Measurements from ENCODE around the gene CABLES2.

The CABLES2 gene

DNA sequence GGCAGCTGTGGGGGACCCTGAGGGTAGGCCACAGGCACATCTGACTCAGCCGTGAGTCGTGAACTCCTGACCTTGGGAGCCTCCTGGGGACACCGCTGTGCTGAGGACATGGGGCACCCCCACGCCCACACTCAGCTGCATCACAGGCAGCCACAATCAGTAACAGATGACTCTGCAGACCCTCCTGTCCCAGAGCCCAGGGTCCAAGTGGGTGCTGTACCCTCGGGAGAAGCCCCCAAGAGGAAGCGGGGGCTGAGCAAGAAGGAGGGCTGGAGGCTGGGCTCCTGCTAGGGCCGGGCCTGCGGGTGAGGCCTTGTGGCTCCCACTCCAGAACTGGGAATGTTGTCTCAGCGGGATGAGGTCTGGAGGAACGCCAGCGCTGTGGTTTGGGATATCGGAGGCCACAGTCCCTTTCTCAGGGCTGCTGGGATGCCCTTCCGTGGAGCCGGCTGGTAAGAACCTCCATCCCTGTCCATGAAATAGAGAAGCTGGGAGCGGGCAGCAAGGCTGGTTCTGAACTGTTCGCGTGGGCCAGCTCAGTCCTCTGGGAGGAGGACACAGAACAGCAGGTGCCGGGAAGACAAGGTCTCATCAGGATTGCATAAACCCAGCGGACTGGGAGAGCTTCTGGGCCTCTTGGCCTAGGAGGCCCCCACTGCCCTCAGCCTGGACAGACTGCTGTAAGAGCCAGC is 36.8 kb downstream of the CABLES2 start:
- no peak for DNase-seq (ENCODE audit: low spot score)

DNA sequence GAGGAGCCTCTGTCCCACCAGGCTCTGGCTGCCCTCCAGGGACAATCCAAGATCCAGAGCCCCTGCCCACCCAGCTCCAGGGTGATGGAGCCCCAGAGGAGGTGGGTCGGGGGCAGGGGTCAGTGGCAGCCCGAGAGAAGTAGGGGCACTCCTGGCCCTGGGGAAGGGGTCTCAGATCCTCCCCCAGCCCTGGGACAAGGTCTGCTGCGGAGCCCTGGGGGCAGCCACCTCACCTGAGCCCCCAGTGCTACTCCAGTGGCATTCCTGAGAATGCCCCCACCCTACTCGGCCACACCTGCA is 37.3 kb downstream of the CABLES2 start:
- no peak for DNase-seq (ENCODE audit: low spot score)

DNA sequence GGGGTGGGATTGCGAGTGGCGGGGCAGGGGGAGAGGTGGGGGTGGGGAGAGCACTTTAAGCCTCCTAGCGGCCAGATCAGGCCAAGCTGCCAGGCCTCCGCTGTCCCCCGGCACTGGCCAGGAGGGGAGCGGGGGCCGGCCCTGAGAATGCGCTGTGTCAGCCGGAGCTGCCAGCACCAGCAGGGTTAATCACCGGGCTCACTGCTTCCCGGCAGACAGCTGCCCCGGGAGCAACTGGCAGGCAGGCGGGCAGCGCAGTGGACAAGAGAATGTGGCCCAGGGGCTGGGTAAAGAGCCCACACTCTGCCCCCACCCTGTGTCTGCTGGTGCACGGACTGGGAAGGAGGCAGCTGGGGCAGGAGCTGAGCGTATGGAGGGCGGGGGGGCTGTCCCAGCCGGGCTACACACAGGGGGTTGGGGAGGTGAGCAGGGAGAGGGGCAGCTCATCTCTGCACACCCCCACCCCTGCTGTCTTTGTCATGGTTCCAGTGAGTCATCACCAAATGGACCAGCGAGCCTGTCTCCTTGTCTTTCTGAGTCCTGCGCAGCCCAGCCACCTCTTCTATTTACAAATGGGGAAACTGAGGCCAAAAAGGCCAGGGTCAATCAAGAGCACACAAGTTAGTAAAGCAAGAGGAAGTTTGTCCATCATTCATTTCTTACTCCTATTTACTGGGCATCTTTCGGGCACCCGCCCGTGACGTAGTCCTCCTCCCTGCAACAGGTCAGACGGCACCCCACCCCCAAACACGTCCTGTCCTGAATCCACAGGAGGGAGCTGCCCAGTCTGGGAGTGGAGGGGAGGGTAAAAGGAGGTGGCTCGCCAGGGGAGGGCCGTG is 37.9 kb downstream of the CABLES2 start:
- no peak for DNase-seq (ENCODE audit: low spot score)

DNA sequence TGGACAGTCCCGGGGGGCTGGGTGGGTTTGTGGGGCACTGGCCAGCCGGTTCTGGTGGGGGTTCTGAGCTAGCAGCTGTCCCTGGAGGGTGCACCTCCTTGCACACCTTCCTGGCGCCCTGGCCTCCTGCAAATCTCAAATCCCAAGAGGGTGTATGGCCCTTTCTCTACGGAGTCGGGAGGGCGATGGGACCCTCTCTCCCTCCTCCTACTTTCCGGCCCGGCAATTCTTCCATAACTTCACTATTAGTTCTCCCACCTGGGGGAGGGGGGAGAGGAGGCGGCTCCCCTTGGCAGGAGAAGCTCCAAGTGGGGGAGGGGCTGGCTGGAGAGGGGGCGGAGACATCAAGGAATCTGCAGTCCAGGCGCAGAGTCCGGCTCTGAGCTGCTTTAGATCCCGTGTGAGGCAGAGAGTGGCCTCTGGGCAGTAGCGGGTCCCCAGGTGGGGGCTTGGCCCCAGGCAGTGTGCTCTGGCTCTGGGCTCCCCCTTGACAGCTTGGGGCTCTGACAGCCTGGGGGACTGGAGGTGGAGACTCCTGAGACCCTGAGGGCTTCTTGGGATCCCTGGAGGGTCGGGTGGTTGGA is 38.6 kb downstream of the CABLES2 start:
- DNase-seq (ENCODE audit: low spot score): no peak

DNA sequence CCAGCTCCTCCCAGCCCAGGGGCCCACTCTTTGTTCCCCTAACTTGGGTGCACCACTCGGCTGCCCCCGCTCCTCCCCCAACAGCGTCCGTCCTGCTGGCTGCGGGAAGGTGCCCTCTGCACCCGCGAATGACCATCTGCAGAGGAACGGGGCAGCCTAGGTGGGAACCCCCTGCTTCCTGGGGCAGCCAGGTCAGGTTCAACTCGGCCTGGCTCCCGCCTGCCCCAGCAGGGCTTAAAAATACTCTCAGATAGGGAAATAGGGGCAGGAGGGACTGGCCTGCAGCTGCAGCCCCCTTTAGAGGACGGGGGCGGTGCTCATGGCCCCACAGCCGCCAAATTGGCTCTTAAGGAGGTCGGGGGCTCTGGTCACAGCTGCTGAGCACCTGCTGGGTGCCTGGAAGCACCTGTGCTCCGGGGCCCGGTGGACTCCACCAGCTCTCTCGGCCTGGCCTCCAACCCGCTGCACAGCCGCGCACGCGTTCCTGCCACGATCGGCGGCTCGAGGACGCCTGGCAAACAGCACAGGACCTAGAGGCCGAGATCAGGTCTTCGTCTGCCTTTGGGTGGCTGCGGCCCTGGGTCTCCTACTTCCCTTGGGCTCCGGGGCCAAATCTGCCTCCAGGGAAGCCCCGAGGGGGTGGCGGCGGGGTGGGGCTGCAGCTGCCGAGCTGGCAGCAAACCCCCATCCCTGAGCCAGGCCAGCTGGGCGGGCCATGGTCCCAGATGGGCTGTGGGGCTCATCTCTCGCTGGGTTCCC is 39.3 kb downstream of the CABLES2 start:
- DNase-seq (ENCODE audit: low spot score): no peak

DNA sequence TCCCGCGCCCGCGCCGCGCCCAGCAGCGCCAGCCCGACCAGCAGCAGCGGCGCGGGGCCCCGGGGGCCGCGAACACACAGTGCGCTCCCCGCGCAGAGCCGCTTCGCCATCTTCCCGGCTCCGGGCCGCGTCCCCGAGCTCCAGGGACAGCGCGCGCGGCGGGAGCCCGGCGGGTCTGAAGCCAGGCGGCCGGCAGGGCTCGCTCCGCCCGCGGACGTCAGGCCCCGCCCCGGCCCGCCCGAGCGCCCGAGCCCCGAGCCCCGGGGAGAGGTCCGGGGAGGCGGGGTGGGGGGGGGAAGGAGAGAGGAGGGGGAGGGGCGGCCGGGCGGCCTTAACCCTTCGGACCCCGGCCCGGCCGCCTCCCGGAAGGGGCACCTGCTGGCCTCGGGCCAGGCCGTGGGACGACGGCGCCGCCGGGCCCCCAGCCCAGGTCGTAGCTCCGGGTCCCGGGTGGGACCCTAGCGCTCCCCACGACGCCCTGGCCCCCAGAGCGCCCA is 39.9 kb downstream of the CABLES2 start, which contains the start of gene LAMA5:
Gene LAMA5 (minus strand): TSS at position 177 of the 497 bp plus-strand sequence. CDS start 67 bp downstream, at position 110.
- DNase-seq (ENCODE audit: low spot score): no peak

DNA sequence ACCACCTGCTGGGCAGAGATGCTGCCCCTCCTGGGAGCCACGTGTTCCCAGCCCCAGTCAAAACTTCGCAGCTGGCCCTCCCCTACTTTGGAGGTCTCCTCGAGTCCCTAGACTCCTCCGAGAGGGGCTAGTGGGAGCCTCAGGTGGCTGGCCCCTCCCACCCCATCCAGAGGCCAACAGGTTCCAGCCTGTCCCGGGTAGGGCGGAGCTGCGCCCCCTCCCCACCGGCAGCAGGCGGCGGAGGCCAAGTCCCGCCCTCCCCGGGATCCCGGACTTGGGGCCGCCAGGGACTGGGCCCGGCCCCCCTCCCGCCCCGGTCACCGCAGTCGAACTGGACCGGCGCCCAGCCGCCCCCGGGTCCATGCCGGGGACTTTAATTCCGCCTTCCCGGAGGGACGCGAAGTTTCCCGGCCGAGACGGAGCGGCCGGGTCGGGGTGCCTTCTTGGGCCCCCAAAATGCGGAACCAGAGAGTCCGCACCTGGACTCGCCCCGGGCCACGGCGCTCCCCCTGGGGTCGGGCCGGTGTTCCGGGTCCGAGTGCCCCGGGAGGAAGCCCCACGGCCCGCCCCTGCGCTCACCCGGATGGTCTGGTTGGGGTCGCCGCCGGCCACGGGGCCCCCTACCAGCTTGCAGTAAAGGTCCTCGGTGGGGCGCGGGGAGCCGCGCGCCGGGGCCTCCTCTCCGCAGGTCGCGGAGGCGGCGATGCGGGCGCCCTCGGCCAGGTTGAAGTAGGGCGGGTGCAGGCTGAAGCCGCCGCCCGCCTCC is 40.5 kb downstream of the CABLES2 start:
- no peak for DNase-seq (ENCODE audit: low spot score)

DNA sequence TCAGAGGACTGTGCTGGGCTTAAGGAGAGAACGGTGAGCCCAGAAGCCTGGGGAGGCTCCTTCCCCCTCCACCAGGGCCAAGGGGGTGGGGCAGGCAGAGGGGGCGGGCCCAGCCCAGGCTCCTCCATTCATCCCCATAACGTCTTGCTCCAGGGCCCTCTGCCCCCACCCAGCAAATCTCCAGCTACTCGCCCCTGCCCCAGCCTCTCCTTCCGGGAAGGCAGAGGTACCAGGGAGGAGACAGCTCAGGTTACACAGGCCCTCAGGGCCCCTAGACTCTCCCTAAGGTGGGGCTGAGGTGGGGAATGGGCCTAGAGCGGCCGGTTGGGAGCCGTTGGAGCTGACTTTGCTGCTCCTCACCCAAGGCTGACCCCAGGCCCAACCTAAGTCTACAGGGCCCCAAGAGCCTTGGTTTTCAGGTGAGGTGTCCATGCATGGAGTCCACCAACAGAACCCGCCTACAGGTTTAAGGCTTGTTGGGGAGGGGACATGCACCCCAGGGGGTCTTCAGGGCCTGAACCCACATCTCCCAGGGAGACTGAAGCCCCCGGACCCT is 41.2 kb downstream of the CABLES2 start:
- DNase-seq (ENCODE audit: low spot score): no peak

DNA sequence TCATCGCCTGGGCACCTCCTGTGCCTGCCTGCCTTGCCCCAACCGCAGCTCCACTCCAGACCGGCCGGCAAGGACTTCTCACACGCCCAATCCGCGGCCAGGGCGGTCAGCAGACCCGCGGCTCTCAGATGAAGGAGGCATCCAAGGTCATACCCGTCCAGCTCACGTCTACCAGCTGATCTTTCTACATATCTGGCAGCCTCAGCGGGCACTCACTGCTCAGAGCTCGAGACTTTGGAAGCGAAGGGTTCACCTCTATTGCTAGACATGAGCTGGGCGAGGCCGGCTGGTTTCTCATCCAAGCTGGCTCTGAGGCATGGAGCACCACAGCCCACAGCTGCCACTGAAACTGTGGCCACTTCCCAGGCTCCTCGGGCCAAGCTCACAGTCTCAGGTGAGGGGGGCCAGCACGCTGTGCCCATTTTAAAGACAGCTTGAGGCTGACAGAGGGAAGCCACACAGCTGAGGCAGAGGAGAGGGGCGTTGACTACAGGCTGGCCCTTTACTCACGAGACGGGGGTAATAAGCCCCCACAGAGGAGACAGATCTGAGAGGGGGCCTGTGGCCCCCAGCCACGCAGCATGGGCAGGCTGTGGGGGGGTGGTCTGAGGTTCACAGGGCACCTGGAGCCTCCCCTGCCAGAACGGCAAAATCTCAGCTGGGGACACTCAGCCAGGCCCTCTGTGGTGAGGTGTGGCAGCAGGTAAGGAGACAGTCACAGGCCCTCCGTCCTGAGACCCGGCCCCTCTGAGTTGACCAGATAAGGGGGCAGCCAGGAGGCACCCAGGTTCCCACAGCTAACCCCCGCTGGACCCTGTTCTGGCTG is 42.0 kb downstream of the CABLES2 start:
- no peak for DNase-seq (ENCODE audit: low spot score)

DNA sequence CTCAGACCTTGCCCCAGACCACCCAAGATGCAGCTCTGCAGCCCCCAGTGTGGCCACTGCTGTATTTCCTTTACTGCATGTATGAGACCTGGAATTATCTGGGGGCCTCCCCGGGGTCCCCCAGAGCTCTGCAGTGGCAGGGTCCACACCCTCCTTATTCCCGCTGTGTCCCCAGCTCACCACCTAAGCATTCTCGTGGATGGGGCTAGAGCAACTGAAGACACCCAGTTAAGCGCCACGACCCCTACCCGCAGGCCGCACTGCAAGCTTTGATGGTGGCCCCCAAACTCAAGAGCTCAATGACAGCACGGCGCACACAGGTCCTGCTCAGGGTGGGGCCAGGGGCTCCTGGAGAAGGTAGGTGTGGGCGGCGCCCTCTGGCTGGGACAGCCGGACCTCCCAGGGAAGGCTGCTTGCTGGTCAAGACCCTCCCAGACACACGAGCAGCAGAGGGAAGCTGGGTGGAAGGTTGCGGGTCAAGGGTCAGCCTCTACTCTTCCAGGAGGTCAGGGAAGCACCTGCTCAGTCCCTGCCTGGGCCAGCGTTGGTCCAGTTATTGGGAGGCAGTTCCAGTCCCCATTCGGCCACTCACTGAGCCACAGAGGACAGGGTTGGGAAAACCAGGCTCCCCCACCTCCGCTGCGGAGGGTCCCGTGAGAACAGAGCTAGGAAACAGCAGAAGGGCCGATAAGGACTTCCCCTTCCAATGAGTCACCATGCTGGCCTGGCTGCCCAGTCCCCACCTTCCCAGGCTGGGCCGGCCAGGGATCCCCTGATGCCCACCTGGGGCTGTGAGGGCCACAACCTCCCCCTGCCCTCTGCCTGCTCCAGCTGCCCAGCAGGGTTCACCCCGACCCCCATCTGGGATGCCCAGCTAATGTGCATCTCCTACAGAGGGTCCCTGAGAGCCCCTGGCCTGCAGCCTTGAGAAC is 42.9 kb downstream of the CABLES2 start:
- DNase-seq (ENCODE audit: low spot score): no peak

DNA sequence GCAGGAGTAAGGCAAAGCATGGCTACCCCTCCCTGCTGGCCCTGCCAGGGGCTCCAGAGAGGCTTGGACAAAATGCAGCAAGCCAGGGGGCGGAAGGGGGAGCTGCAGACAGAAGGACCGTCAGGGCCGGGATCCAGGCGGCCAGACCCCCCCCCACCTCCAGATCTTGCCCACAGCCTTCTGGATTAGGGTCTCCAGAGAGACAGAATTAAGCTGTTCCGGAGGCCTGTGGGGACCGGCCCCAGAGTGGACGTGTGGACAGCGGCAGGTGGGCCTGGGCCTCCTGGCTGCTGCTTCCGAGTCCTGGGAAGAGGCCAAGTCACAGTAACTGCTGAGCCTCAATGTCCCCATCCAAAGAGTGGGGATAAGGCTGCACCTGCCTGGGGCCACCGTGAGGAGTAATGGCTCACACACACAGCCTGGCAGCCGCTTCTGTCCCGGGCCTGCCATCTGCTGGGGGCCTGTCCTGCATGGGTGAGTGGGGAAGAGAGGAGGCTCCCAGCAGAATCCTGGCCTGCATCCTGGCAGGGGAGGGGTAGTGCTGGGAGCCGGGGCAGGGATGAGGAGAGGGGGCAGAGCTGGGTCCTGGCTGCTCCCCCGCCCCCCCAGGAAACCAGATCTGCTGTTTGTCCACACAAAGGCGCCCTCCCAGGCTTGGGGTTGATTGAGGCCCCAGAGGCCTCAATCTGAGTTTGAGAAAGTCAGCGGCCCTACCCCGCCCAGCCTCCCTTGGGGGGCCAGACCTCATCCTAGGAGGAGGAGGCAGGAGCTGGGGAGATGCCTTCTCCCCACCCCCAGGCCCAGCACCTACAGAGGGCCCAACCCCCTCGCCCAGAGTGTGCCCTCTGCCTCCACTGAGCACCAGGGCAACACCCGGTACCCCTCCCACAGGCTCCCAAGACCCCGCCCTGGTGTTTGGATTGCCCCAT is 43.8 kb downstream of the CABLES2 start:
- no peak for DNase-seq (ENCODE audit: low spot score)

DNA sequence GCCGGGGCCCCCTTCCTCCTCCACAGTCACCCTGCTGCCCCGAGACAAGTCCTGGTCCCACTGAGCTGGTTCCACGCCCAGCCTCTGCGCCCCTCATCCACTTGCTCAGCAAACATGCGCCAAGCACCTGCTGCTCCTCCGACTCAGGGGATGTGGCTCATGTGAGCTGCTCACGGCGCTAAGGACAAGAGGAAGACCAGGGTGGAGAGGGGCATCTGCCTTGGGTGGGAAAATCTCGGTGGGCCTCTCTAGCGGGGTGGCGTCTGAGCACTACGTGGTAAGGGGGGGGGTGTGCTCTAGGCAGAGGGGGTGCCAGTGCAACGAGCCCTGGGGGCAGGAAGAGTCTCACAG is 44.5 kb downstream of the CABLES2 start:
- DNase-seq (ENCODE audit: low spot score): no peak

DNA sequence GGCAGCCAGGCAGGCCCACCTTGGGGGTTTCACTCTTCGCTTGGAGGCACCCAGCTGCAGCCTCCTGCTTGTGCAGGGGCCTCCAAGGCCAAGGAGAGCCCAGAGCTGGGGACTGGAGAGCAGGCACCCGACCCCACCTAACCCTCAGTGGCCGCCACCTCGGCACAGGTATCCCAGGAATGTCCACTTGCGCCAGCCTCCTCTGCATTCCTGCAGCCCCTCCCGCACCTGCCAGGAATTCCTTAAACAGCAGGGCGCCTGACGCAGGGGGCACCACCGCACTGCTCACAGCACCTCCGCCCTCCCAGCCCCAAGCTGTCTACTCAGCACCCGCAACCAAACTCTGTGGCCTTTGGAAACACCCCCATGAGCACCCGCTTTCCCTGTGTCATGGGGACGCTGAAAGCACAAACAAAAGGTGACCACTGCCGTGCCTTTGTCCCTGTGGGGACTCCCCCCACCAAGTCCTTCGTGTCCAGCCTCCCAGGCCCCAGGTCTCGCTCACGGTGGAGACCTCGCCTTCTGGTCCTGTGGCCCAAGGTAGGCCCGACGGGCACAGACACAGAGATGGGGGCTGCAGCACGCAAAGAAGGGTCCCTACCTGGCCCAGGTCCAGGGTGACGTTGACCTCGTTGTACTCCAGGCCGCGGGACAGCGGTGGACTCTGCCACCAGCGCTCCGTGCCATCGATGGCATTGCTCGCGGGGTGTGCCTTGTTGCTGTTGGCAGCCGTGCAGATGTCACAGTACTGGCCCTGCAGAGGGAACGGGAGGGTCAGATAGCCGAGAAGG is 45.1 kb downstream of the CABLES2 start:
- DNase-seq (ENCODE audit: low spot score): no peak

DNA sequence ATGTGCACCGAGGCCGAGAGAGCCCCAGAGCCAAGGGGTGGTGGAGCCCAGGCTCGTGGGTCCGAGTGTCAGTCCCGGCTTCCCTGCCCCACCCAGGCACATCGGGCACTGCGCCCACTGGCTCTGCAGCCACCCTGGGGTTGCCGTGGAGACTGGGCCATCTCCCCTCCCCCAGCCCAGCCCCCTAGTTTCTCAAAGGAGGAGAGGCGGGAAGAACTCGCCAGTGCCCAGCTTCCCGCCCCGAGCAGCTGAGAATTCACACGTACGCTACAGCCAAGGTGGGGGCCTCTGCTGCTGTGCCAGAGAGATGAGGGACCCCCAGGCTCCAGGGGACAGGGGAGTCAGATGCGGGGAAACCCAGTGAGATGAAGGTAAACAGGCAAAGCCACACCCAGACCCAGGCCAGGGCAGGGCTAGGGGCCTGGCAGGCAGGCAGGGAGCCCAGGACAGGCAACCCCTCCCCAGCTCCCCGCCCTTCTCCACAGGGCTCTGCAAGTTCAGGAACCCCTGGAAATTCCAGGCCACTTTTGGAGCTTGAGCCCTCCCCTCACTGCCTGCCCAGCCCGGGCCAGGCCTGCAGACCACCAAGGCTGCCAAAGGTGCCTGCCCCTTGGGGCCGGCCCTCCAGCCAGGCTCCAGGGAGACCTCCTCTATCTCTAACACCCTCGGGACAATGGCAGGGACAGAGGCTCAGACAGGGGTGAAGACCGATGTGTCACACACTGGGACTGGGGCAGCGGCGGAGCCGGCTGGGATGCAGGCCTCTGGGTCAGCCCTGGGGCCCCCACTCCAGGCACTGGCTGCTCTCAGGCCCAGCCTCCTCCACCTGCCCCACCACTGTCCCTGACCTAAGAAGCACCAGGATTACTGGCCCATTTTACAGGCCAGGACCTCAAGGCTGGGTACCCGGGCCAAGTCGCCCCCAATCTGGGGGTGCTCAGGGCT is 46.0 kb downstream of the CABLES2 start:
- DNase-seq (ENCODE audit: low spot score): no peak

DNA sequence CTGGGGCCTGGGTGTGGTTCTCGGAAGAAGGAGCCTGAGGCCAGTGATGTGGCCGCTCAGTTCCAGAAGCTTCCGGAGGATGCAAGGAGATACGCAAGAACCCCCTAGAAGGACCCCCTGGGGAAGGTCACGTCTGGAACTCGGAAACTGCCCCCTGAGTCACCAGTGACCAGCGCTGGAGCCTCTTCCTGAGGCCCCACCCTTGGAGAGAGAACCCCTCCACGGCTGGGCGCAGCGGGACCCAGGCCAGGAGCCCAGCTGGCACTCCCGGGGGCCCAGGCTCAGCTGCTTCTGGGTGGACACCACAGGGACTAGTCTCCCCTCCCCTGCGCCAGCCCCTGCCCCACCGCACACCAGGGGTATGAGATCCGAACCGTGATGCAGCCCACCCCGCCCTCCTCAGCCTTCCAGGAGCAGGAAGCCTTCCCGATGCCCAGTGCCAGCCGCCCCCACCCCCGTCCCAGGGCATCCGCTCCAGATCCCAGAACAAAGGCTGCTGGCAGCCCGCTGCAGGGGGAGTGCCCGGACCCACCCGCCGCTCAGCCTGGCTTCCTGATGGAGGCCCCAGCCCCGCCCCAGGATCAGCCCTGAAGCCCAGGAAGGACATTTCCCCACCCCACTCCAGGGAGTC is 47.5 kb downstream of the CABLES2 start:
- no peak for DNase-seq (ENCODE audit: low spot score)

DNA sequence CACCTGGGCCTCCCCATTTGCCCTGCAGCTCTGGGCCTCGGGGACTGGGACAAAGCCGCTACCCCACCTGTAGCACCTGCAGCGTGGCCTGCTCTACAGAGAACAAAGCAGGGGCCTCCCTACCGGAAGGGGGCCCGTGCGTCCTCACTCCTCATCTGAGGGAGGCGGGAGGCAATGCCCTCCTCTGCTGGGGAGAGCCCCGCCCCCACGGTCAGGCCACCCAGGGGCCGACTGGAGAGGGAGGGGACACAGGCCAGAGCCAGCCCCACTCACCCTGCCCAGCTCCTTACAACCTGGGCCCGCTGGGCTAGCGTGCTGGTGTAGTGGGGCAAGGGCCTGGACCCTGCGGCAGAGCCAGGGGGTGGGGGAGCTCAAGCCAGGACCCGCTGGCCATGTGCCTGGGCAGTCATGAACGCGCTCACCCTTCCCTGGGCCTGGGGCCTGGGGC is 48.0 kb downstream of the CABLES2 start:
- no peak for DNase-seq (ENCODE audit: low spot score)
